ENCODE data around the gene ERG. TPM values are rescaled to one million over a fixed set of nuclear protein-coding genes. Genes with fewer than 3 reads are reported as not detected.

ERG gene
- total and polyA plus RNA-seq, 2 donors from 2014 or later = 6.6 to 29.6 TPM

GRCh38 chr21:38486221-38486620 lies 12.1 kb downstream of the ERG start:
- no peak overlapping the region for H3K27ac ChIP-seq (ENCODE audit: low read depth in 2 of 2, low read length in 2 of 2)
- peak in 2 of 5 donors; percentile 30 to 37 for DNase-seq
- no peak for TF ChIP-seq CTCF (IDR thresholded peaks at IDR 0.05; ENCODE audit: borderline replicate concordance, extremely low read depth, insufficient read depth)
- no peaks in the 10 kb centered on the region for H3K9me3 ChIP-seq (ENCODE audit: control insufficient read depth in 2 of 3, insufficient read depth in 1 of 3, low read length in 3 of 3)
- FAIRE-seq = no peak
- H3K4me1 ChIP-seq (ENCODE audit: control insufficient read depth in 2 of 3, insufficient read depth in 2 of 3, low read depth in 1 of 3, low read length in 3 of 3) = peaks cover 0 to 7% (median 0%) of the 10 kb centered on the region in 3 donors
- H3K27me3 ChIP-seq (ENCODE audit: control insufficient read depth, insufficient read depth, low read length) = no peaks in the 10 kb centered on the region
- no peaks in the 10 kb centered on the region for H3K36me3 ChIP-seq (ENCODE audit: control insufficient read depth in 2 of 3, insufficient read depth in 3 of 3, low read length in 3 of 3)
- H3K9ac ChIP-seq (ENCODE audit: low read length in 3 of 3) = no peak overlapping the region
- intact Hi-C loops (cut with DNase I) = no loop called here
- H3K4me3 ChIP-seq (ENCODE audit: low read length in 3 of 3) = no peak overlapping the region

- H3K9ac ChIP-seq (ENCODE audit: low read length in 3 of 3) = no peak overlapping the region
- H3K4me1 ChIP-seq (ENCODE audit: control insufficient read depth in 2 of 3, insufficient read depth in 2 of 3, low read depth in 1 of 3, low read length in 3 of 3) = no peaks in the 10 kb centered on the region
- H3K27me3 ChIP-seq (ENCODE audit: control insufficient read depth, insufficient read depth, low read length) = no peaks in the 10 kb centered on the region
- no peak overlapping the region for H3K4me3 ChIP-seq (ENCODE audit: low read length in 3 of 3)
- DNase-seq (no peak), FAIRE-seq (no peak)
- H3K36me3 ChIP-seq (ENCODE audit: control insufficient read depth in 2 of 3, insufficient read depth in 3 of 3, low read length in 3 of 3) = no peaks in the 10 kb centered on the region
- no peak overlapping the region for H3K27ac ChIP-seq (ENCODE audit: low read depth in 2 of 2, low read length in 2 of 2)
- TF ChIP-seq CTCF (IDR thresholded peaks at IDR 0.05; ENCODE audit: borderline replicate concordance, extremely low read depth, insufficient read depth) = no peak
- no peaks in the 10 kb centered on the region for H3K9me3 ChIP-seq (ENCODE audit: control insufficient read depth in 2 of 3, insufficient read depth in 1 of 3, low read length in 3 of 3)
- intact Hi-C loops (cut with DNase I) = no loop called here
Measured at GRCh38 chr21:38479641-38480525, 18.4 kb downstream of the ERG start.

GRCh38 chr21:38478782-38479181 lies 19.5 kb downstream of the ERG start:
- H3K4me3 ChIP-seq (ENCODE audit: low read length in 3 of 3) = no peak overlapping the region
- TF ChIP-seq CTCF (IDR thresholded peaks at IDR 0.05; ENCODE audit: borderline replicate concordance, extremely low read depth, insufficient read depth) = no peak
- DNase-seq = no peak
- intact Hi-C loops (cut with DNase I) = no loop called here
- peaks cover 0 to under 1% (median 0%) of the 10 kb centered on the region in 3 donors for H3K4me1 ChIP-seq (ENCODE audit: control insufficient read depth in 2 of 3, insufficient read depth in 2 of 3, low read depth in 1 of 3, low read length in 3 of 3)
- H3K27ac ChIP-seq (ENCODE audit: low read depth in 2 of 2, low read length in 2 of 2) = no peak overlapping the region
- H3K36me3 ChIP-seq (ENCODE audit: control insufficient read depth in 2 of 3, insufficient read depth in 3 of 3, low read length in 3 of 3) = no peaks in the 10 kb centered on the region
- no peak overlapping the region for H3K9ac ChIP-seq (ENCODE audit: low read length in 3 of 3)
- FAIRE-seq = no peak
- H3K9me3 ChIP-seq (ENCODE audit: control insufficient read depth in 2 of 3, insufficient read depth in 1 of 3, low read length in 3 of 3) = no peaks in the 10 kb centered on the region
- H3K27me3 ChIP-seq (ENCODE audit: control insufficient read depth, insufficient read depth, low read length) = no peaks in the 10 kb centered on the region
